AG09319 (cell line): Measurements from ENCODE around the gene EIF4EBP2.
A peak's percentile ranks its signal among the peaks of the same experiment; 100 is the strongest.

Experiments
- DNase-seq: peaks from one replicate; pipeline ENCODE4 v3.0.0-alpha.2; 2010; ENCODE audit warnings: low read depth; ENCODE audit errors: extremely low read depth
- TF ChIP-seq, protein P1 (sequence below): IDR thresholded peaks from 2 replicates; pipeline ENCODE4 v1.5.1; 2011; ENCODE audit warnings: low read depth, mild to moderate bottlenecking, inconsistent platforms, low read length, moderate library complexity

The EIF4EBP2 gene

GRCh38 chr10:70424320-70424719 lies 20.4 kb downstream of the EIF4EBP2 start:
- TF ChIP-seq, protein P1, sequence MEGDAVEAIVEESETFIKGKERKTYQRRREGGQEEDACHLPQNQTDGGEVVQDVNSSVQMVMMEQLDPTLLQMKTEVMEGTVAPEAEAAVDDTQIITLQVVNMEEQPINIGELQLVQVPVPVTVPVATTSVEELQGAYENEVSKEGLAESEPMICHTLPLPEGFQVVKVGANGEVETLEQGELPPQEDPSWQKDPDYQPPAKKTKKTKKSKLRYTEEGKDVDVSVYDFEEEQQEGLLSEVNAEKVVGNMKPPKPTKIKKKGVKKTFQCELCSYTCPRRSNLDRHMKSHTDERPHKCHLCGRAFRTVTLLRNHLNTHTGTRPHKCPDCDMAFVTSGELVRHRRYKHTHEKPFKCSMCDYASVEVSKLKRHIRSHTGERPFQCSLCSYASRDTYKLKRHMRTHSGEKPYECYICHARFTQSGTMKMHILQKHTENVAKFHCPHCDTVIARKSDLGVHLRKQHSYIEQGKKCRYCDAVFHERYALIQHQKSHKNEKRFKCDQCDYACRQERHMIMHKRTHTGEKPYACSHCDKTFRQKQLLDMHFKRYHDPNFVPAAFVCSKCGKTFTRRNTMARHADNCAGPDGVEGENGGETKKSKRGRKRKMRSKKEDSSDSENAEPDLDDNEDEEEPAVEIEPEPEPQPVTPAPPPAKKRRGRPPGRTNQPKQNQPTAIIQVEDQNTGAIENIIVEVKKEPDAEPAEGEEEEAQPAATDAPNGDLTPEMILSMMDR = no peak

DNA sequence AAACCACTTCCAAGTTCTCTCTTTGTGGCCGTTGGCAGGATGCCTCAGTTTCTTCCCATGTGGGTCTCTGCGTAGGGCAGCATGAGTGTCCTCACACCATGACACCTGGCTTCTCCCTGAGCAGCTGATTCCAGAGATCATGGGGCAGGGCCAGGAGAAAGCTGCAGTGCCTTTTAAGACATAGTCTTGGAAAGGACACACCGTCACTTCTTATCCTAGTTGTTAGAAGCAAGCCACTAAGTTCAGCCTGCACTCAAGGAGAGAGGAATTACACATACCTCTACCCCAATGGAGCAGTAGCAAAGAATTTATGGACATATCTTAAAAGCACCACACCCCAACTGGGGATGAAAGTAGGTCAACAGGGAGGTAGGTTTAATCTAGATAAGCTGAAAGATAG lies 21.2 kb downstream of the EIF4EBP2 start:
- TF ChIP-seq, protein P1 = no peak
- DNase-seq = no peak

More at GRCh38 chr10:70424320-70424719, 20.4 kb downstream of the EIF4EBP2 start:
- no peak for DNase-seq

DNA sequence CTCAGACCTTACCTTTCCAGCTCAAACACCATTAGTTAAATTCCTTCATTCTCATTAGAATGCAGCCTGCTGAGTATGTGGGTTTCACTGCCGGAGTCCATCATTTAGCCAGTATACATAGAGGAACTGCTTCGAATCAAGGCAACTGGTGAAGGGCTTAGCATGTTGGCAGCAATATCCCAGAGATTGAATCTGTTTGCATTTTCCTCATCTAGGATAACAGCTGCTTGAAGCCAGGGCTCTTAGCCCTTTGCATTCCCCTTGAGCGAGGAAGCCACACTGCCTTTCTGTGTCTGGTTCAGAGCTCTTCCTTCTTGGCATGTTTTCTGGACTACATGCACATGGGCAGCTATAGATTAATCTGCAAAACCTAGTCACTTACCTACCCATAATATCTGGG lies 22.9 kb downstream of the EIF4EBP2 start:
- no peak for DNase-seq
- TF ChIP-seq, protein P1 = no peak

GRCh38 chr10:70430493-70431445 lies 26.8 kb downstream of the EIF4EBP2 start:
- DNase-seq = peak; percentile 44
- TF ChIP-seq, protein P1 = no peak; the same call in none of the 2 replicates

- TF ChIP-seq, protein P1 = no peak
- DNase-seq = no peak
Measured at GRCh38 chr10:70432101-70432500, 28.2 kb downstream of the EIF4EBP2 start.

DNA sequence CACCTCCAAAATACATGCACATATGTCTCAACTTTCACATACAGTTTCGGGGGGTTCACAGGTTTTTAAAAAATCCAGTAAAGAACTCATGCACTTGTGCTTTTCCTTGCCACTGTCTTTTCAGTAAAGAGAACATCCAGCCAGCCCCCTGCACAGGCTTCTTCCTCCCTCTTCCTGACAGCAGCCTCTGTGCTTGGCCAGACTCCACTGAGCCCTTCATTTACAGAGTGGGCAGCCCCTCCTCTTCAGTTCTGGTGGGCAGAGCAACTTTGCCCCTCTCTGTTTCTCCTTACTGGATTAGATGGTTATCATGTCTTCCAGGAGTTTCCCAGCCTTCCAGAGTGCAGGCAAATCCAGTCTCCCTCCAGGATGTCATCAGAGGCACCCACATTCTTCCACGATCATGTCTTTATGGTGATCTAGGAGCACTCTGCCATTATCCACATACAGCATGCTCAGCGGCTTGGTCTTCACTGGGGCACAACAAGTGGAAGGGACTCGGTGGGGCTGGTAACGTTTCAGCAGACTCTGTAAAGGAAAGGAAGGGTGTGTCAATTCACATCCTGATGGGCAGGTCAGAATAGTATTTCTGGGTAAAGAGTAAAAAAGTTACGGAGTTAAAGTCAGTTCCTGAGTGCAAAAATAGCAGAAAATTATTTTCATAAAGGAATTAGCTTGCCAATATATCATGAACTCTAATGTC lies 28.8 kb downstream of the EIF4EBP2 start:
- TF ChIP-seq, protein P1 = no peak
- DNase-seq = no peak
